ENCODE results near the gene VWA3A.
A peak's percentile ranks its signal among the peaks of the same experiment; 100 is the strongest.
"Not testable (repeated sequence)": the region's sequence is repeated elsewhere in the genome, so short reads cannot be mapped to it uniquely, and the experiment has no call there.

Gene VWA3A

GRCh38 chr16:22092143-22092933 is at the start of gene VWA3A:
Gene VWA3A, plus strand, starts transcription at chr16:22092541. Its CDS starts 97 bp downstream, at chr16:22092638.
- DNase-seq = no peak

- not testable (repeated sequence) for DNase-seq
Measured at GRCh38 chr16:22043882-22044281, 48.5 kb upstream of the VWA3A start.

GRCh38 chr16:22045888-22046287 is 46.5 kb upstream of the VWA3A start:
- not testable (repeated sequence) for DNase-seq

GRCh38 chr16:22050963-22051362 is 41.4 kb upstream of the VWA3A start:
- DNase-seq = no peak

- DNase-seq = no peak
Measured at GRCh38 chr16:22052980-22053379, 39.4 kb upstream of the VWA3A start.

GRCh38 chr16:22053921-22054341 is 38.4 kb upstream of the VWA3A start:
- DNase-seq = no peak

GRCh38 chr16:22054847-22055590 is 37.3 kb upstream of the VWA3A start:
- no peak for DNase-seq

GRCh38 chr16:22055881-22056280 is 36.5 kb upstream of the VWA3A start:
- DNase-seq = no peak

GRCh38 chr16:22063888-22064467 is 28.4 kb upstream of the VWA3A start:
- no peak for DNase-seq

GRCh38 chr16:22065252-22065651 is 27.1 kb upstream of the VWA3A start:
- no peak for DNase-seq

GRCh38 chr16:22070361-22071330 is 21.7 kb upstream of the VWA3A start:
- no peak for DNase-seq

- DNase-seq = no peak
Measured at GRCh38 chr16:22071331-22071910, 20.9 kb upstream of the VWA3A start.

- no peak for DNase-seq
Measured at GRCh38 chr16:22073350-22073749, 19.0 kb upstream of the VWA3A start.

GRCh38 chr16:22075043-22075757 is 17.1 kb upstream of the VWA3A start:
- DNase-seq = no peak

GRCh38 chr16:22075776-22076175 is 16.6 kb upstream of the VWA3A start:
- no peak for DNase-seq

GRCh38 chr16:22077700-22078313 is 14.5 kb upstream of the VWA3A start:
- peak; percentile 70 for DNase-seq

GRCh38 chr16:22078656-22079055 is 13.7 kb upstream of the VWA3A start:
- no peak for DNase-seq

GRCh38 chr16:22081050-22081449 is 11.3 kb upstream of the VWA3A start:
- DNase-seq = no peak

- no peak for DNase-seq
Measured at GRCh38 chr16:22086440-22086839, 5.9 kb upstream of the VWA3A start.

GRCh38 chr16:22088642-22089041 is 3.7 kb upstream of the VWA3A start:
- no peak for DNase-seq

GRCh38 chr16:22089910-22090309 is 2.4 kb upstream of the VWA3A start:
- DNase-seq = no peak

Data from activated gamma-delta T cell treated with Interleukin-2 at 50 U/mL for 16 hours (primary cell).